GM18870 (cell line): ENCODE measurements around the gene RNF111.

Experiments
- ATAC-seq: cut with Tn5 transposase; IDR thresholded peaks from one replicate; pipeline ENCODE4 v1.9.1; 2021; ENCODE audit warnings: moderate library complexity; ENCODE audit not compliant: unreplicated experiment

The RNF111 gene

DNA sequence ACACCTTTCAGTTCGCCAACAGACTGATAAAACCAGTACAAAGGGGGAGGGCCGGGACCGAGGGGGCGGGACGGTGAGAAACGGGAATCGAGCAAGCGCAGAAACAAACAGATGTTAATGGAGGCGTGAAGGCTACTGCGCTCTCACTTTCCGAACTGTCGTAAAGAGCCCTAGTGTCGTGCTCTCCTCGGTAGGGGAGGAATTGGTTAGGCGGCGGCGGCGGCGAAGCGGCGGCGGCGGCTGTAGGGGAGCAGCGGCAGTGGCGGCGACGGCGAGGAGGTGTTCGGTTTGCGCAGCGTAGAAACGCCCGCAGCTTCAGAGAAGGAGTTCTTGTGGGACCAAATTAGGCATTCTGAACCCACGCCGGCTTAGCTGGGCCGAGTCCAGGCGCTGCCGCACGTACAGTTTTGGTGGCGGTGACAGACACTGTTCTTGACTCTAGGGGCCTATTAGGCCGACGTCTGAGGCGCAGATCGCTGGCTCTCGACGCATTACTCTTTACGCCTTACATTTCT lies at the start of gene RNF111:
Gene RNF111, plus strand, starts transcription at position 173 of the 515 bp plus-strand sequence. CDS start 43,160 bp downstream, outside the sequence.
- peak; percentile 54 for ATAC-seq

DNA sequence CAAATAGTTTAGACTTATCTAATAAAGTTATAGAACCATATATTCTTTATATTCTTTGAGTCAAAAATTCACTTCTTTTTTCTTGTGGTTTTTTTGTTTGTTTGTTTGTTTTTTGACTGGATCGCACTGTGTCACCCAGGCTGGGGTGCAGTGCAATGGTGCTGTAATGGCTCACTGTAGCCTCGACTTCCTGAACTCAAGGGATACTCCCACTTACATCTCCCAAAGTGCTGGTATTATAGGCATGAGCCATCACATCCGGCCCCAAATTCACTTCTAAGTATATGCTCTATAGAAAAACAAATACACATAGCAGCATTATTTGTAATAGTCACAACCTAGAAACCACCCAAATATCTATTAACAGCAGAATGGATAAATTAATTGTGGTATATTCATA lies 40.3 kb upstream of the RNF111 start:
- ATAC-seq: no peak

DNA sequence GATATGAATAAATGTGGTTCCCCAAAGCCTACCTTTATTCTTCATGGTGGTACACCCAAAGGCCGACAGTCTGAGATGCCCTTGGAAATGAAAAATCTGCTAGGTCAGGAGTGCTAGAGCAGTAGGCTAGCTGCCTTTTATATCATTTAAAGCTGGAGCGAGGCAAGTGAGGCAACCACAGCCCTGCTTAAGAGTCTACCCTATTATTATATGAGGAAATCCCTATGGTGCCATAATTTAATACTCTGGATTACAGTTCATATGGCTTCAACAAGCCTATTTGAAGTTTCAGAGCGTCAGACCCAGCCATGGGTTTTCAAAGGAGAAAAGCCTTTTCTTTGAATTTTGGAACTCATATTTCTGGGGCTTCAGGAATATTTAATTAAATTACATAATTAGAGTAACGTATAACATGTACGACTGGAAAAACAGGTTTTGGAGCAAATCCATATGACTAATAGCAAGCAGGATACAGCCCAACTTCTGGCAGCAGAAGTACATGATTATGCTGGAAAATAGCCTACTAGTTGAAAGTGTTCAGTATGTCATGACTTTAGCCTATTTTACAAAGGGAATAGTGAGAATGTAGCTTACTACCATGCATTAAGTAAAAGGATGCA lies 36.0 kb upstream of the RNF111 start:
- no peak for ATAC-seq

DNA sequence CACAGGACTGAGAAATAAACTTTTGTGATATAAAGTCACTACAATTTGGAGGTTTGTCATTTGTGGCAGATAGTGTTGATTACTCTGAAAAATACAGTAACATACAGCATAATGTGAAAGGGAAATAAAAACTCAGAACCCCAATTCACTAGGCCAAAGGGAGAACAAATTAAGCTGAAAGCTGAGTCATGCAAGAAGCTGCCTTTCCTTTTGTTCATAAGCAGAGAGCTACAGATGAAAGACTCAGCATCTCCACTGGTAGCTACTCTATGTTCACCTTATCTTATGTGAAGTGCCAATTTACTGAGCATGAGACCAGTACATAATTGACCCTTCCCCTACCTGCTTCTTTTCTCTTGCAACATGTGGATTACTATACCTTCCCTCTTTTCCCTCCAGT lies 34.7 kb upstream of the RNF111 start:
- ATAC-seq: no peak

DNA sequence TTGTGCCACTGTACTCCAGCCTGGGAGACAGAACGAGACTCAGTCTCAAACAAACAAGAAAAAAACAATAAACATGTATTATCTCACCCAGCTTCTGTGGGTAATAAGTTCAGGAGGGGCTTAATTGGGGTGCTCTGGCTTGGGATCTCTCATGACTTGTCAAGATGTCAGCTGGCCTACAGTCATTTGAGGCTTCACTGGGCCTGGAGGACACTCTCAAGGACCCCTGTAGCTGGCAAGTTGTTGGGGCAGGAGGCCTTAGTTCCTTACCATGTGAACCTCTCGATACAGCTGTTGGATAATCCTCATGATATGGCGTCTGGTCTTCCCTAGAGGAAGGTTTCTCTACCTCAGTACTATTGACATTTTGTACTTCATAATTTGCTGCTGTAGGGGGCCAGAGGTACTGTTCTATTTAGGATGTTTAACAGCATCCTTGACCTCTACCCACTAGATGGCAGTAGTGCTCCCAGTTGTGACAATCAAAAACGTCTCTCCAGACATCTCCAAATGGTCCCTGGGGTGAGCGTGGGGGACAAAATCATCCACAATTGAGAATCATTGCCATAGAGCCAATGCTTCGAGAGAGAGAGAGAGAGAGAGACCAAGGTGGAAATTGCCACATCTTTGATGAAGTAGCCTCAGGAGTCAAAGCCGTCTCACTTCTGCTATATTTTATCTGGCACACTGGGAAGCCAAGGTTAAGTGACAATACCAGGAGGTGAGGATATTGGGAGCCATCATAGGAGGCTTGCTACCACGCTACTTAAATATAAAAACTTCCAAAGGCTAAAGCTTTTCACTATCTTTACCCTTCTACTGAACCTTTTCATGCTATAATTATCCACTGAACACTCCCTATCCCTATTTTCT lies 30.1 kb upstream of the RNF111 start:
- peak; percentile 50 for ATAC-seq

DNA sequence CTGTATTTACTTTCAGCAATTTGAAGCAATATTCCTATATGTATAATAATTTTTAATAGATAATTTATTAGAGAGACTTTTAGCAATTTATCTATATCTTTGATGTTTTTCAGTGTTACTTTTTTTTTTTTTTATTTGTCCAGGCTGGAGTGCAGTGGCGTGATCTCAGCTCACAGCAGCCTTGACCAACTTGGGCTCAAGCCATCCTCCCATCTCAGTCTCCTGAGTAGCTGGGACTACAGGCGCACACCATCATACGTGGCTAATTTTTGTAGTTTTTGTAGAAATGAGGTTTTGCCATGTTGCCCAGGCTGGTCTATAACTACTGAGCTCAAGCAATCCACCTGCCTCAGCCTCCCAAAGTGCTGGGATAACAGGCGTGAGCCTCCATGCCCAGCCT lies 28.7 kb upstream of the RNF111 start:
- no peak for ATAC-seq

DNA sequence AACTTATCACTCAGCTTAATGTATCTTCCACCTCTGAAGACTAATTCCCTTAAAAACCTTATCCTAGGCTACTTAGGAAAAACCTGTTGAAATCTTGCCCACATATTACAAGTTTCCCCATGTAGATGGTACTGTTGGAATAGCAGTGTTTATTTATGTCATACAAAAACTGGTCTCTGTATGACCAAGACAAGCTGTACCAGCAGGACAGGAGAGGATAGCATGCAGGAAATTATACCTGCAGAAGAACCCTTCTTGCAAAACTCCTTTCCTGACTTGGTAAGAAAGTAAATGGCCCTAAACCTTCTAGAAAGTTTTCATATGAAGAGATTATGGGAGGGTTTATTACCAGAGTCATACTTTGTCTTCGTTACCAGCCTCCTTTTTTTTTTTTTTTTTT lies 25.3 kb upstream of the RNF111 start:
- ATAC-seq: no peak

DNA sequence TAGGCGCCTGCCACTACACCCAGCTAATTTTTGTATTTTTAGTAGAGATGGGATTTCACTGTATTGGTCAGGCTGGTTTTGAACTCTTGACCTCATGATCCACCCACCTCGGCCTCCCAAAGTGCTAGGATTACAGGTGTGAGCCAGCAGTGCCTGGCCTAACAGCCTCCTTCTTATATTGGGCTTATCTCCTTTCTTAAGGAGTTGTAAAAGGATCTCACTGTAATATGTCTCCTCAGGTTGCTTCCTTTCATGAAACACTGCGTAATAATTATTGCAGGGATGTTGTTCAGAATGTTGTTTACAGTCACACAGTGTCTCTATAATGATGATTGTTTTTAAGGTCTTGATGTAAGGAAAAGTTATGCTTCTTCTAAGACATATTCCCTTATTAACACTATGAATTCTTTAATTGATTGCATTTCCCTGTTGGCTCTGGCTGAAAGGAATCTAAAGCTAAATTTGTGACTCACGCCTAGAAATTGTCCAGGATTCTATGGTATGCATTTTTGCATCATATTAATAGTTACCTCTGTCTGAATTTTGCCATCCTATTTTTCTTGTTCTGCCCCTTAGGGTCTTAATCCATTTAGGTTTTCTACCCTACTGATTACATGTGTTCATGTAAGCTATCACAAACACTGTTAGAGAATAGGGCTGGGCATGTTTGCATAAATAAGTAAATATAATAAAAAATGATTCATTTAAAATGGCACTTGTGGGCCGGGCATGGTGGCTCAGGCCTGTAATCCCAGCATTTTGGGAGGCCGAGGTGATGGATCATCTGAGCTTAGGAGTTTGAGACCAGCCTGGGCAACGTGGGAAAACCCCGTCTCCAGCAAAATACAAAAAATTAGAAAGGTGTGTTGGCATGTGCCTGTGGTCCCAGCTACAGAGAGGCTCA lies 24.5 kb upstream of the RNF111 start:
- ATAC-seq: no peak

DNA sequence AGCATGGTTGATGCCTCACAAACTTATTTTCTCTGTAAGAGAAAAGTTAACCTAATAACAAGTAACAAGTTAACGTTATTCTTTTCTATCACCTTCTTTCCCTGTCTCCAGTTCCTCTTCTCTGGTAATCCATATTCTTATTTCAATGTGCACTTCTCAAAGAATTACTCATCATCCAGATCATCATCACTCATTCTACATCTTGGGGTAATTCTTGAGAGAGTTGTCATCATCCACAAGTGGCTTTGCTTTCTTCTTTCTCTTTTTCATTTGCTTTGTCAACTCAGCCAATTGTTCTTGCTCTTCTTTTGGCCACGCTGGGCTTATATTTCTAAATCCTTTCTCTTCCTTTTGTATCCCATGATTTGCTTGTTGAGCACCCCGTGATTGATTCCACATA lies 20.8 kb upstream of the RNF111 start:
- no peak for ATAC-seq

DNA sequence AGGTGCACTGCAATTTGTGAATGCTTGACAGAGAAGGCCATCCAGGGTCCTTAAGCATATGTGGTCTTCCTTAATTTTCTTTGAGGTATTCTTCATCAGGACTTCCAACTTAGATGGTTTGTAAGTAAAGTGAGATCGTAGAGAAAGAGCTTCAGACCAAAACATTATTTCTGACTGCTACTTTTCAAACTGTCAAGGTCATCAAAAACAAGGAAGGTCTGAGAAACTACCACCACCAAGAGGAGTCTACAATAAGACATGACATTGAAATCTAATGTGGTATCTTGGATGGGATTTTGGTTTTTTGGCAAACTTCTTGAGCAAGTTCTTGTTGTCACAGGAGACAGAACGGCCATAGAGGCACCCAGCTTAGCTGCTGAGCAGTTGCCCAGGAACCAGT lies 20.0 kb upstream of the RNF111 start:
- ATAC-seq: no peak

DNA sequence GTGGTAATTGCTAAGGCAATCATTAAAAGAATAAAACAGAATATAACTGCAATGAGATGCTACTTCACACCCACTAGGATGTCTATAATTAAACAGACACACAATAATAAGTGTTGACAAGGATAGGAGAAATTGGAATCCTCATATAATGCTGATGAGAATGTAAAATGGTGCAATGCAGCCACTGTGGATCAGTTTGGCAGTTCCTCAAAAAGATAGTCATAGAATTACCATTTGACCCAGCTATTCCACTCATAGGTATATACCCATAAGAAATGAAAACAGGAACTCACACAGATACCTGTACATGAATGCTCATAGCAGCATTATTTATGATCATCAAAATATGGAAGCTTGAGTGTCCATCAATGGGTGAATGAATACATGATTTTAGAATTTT lies 9.6 kb upstream of the RNF111 start:
- ATAC-seq: no peak

DNA sequence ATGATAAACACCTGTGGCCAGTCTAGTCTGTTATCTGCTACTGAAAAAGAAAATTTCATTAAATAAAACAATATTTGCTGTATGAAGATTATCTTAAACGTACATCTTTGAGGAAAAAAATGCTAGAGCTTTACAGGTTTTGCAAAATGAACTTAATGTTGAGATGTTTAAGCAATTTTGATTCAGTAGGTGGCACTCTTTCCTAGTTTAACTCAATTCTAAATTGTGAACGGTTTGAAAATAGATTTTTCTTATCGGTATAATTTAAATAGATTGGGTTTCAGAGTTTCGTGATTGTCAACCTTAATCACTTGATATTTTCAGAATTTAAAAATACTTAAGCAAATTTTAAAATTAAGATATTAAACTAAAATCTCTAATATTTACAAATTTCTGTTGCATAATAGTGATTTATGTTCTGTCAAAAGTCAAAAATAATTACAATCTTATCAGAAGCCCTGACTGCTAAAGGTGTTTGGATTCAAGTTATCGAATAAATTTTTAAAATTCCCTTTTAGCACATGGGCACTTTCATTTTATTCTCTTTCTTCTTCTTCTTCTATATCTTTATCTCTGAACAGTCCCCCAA lies 7.0 kb upstream of the RNF111 start:
- ATAC-seq: no peak

DNA sequence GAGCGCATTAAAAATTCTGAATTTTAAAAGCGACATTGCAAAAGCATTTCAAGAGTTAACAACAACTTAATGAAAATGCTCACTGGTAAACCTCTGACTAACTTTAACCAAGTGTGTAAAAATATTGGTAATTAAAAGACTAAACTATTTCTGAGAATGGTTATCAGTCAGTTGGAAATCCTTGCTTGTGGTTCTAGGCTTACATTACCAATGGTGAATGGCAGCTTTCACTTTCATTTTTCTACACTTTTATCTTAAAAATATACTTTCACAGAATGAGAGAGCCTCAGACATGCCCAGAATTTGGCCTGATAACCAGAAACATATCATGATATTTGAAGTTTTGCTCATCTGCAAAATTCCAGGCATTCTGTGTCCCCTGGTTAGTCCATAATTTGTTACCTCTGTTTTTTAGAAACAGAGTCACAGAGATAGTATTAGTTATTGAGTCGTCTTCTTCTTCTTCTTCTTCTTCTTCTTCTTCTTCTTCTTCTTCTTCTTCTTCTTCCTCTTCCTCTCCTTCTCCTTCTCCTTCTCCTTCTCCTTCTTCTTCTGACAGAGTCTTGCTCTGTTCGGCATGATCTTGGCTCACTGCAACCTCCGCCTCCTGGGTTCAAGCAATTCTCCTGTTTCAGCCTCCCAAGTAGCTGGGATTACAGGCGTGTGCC lies 5.5 kb upstream of the RNF111 start:
- no peak for ATAC-seq

DNA sequence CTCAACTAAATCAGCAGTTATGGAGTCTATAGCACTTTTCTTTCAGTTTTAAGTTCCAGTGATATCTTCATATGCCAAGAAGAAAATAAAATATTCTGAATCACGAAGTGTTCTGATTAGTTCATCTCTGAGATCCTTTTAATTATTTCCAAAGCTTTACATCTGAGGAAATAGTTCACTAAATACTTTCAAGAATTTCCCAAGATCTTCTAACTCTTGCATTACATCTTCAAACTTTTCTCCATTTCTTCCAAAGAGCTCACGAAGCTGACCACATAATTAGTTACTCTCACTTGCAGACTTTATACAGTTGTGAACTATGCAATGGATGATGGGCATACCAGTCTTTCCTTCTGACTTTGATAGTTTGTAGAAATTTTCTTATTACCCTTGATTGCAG lies 4.2 kb upstream of the RNF111 start:
- ATAC-seq: no peak

DNA sequence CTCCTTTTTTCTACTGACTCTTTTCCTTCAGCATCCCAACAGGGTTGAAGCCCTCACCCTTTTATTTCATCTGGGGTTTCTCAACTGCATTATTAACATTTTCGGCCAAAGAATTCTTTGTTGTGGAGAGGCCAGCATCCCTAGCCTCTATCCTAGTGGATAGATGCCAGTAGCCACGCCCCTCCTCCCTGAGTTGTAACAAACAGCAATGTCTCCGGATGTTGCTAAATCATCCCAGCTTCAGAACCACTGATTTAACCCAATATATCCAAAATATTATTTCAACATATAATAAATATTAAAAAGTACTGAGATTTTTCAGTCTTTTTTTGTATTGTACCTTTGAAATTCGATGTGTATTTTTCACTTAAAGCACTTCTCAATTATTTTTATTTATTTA lies 2.0 kb upstream of the RNF111 start:
- ATAC-seq: no peak

DNA sequence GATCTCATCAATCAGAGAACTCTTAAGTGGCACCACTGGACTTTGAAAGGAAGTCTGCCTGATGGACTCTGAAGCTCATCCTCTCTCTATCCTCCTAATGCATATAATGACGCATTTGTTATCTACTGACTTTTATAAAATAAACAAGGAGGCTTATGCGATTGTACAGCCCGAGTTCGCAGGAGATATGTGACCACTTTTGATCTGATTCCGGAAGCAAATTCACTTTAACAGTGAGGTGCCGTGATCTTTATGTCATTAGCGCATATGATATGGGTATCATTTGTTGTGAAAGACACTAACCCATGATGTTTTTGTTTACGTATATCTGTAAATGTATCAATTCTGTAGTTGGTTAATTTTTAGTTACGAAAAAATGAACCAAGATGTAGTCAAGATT lies 427 bp upstream of the RNF111 start:
- ATAC-seq: no peak

DNA sequence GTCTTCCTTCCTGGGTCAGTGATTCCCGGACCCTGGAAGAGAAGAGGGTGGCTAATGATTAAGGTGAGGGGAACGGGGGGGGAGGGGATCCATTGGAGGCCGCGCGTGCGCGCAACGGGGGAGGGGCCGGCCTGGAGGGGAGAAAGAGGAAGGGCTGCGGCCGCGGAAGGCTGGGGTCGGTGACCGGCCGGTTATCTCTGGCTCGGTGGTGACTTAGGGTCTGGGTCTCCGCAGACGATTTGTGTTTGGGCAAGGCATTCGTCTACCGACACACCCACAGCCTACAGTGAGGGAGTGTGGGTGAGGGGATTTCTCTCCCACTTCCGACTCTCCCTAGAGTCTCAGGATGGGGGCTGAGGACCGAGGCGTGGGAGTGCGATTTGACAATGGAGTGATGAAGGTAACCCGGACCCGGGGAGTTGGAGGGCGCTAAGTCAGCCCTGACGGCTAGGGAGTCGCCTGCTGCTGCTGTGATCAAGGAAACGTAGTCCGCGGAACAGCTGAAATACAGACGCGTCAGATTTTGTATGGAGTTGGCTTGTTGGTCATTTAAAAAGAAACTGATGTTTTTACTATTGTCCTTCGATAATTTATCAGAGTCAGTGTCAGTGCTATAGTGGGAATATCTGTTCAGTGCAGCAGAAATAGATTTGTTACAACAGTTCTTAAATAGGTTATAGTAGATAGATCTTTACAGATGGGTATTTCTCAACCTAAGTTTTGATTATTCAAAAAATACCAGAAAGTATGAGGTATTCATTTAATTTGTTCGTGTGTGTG lies 733 bp downstream of the RNF111 start:
- ATAC-seq: peak; percentile 32

DNA sequence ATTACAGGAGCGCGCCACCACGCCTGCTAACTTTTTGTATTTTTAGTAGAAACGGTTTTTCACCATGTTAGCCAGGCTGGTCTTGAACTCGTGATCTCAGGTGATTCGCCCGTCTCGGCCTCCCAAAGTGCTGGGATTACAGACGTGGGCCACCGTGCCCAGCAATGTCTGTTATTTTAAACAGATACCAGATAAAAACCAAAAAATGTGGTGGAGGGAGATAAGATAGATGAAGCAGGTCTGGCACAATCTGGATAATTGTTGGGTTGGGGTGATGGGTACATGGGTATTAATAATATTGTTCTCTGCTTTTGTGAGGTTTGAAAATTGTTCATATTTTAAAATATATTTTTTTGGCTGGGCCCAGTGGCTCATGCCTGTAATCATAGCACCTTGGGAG lies 4.7 kb downstream of the RNF111 start:
- no peak for ATAC-seq

DNA sequence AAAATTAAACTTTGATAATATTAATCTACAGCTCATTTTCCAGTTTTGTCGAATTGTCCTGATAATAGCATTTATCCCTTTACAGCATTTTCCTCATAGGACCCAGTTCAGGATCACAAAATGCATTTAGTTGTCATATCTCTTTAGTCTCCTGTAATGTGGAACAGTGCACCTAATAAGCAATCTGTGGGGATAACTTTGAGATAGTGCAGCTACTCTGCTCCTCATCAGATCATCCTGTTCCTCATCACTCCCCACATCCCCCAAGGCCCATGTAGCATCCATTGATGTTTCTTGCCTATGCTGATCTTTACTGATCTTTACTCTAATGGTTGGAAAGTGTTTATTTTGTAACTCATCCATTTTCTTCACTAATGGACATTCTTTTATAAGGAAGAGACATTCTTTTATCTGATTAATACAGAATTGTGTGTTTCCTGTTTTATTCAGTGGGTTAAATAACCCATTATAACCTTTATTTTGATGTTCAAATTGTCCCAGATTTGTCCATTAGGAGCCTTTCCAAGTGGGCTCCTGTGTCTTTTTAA lies 7.5 kb downstream of the RNF111 start:
- ATAC-seq: no peak
